ENCODE measurements around the gene RUNX3.
A peak's percentile ranks its signal among the peaks of the same experiment; 100 is the strongest.

RUNX3 gene

DNA sequence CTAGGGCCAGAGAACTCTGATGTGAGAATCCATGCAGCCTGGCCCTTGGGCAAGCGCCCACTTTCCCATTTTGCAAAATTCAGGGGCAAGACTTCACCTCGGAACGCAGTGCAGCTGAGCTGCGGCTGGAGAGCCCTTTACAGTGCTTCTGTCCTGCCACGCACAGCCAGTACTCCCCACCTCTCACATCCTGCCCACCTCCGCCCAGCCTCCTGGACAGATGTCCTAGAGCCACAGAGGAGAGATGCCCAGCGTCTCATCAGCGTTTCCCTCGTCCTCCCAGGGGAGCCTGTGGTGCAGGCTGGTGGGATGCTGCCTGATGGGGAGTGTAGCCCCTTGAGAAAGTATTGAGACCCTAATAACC lies 29.6 kb downstream of the RUNX3 start:
- H3K27ac ChIP-seq = no peak overlapping the region
- no peak for DNase-seq

DNA sequence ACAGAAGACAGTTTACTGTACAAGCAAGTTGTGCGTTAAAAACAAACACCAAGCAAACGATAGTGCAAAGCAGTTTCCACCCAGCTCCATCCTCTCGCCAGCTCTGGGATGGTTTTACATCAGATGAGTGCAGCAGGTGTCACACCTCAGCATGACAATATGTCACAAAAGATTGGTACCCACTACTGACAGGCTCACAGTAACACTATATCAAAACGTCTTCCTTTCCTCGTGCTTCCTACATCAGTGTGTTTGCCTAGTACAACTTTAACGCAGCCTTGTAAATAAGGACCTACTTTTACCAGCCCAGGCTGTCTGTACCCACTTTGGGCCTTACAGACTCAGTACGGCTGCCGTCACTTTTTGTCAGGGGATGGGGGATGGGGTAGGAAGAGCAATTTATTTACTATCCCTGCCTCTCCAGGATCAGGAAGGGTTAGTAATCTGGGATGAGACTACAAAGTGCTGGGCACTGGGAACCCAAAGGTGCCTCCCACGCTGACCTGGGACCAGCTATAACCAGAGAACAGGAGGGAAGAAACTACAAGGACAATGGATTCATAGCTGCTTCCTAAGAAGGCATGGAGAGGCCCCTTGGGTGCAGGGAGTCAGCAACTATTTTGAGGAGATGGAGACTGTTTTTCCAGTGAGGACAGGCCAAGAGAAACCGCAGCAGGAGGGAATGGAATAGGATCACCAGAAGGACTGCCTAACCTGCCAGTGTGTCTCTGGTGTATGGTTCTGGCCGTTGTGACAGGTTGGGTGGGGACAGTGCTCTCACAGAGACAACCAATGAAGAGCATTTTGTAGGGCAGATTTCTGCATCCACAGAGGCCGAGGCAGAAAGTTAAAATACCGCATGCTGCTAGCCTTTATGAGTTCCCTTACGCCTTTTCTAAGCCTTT lies 30.2 kb downstream of the RUNX3 start:
- no peaks in the 10 kb centered on the region for H3K9me3 ChIP-seq (ENCODE audit: severe bottlenecking)
- no peak overlapping the region for H3K27ac ChIP-seq
- H3K27me3 ChIP-seq (ENCODE audit: insufficient read depth, low read depth, severe bottlenecking) = no peaks in the 10 kb centered on the region
- H3K4me3 ChIP-seq (ENCODE audit: low read depth, low read length) = no peak overlapping the region
- DNase-seq = no peak
- TF ChIP-seq, protein P1, sequence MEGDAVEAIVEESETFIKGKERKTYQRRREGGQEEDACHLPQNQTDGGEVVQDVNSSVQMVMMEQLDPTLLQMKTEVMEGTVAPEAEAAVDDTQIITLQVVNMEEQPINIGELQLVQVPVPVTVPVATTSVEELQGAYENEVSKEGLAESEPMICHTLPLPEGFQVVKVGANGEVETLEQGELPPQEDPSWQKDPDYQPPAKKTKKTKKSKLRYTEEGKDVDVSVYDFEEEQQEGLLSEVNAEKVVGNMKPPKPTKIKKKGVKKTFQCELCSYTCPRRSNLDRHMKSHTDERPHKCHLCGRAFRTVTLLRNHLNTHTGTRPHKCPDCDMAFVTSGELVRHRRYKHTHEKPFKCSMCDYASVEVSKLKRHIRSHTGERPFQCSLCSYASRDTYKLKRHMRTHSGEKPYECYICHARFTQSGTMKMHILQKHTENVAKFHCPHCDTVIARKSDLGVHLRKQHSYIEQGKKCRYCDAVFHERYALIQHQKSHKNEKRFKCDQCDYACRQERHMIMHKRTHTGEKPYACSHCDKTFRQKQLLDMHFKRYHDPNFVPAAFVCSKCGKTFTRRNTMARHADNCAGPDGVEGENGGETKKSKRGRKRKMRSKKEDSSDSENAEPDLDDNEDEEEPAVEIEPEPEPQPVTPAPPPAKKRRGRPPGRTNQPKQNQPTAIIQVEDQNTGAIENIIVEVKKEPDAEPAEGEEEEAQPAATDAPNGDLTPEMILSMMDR (IDR thresholded peaks at IDR 0.05; ENCODE audit: low read depth, low read length) = no peak
- H3K36me3 ChIP-seq = no peaks in the 10 kb centered on the region; the same call in 1 of the 2 replicates

More for the DNA sequence above, 29.6 kb downstream of the RUNX3 start:
- Histone ChIP-seq H3K9me3 (ENCODE audit: severe bottlenecking) (no peaks in the 10 kb centered on the region), H3K36me3 (no peaks in the 10 kb centered on the region; the same call in 1 of the 2 replicates), H3K27me3 (ENCODE audit: insufficient read depth, low read depth, severe bottlenecking) (no peaks in the 10 kb centered on the region), H3K4me3 (ENCODE audit: low read depth, low read length) (no peak overlapping the region)
- TF ChIP-seq, protein P1 (IDR thresholded peaks at IDR 0.05; ENCODE audit: low read depth, low read length) = no peak

DNA sequence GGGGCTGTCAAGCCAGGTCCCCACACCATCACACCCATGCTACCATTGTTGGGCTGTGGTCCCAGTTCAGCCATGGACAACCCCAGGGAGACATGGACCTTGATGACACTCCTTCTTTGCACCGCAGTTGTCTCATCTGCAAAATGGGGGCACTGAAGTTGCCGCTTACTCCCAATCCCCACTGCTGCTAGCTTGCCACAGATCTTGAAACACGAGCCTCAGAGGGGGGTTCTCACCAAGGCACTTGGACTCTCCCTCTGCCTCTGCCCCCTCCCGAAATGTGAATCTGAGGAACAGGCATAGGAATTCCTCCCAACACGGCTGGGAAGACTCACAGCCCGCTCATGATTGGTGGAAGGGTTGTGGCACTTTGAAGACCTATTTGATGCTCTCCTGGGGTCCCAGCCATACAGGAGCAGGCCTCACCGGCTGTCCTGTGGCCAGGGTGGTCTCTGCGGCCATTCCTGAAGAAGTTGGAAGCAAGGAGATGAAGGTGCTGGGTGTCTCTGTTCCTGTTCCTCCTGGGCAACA lies 31.1 kb downstream of the RUNX3 start:
- H3K9me3 ChIP-seq (ENCODE audit: severe bottlenecking) = no peaks in the 10 kb centered on the region
- TF ChIP-seq, protein P1 (IDR thresholded peaks at IDR 0.05; ENCODE audit: low read depth, low read length) = no peak
- no peaks in the 10 kb centered on the region for H3K27me3 ChIP-seq (ENCODE audit: insufficient read depth, low read depth, severe bottlenecking)
- no peak overlapping the region for H3K4me3 ChIP-seq (ENCODE audit: low read depth, low read length)
- no peaks in the 10 kb centered on the region; the same call in 1 of the 2 replicates for H3K36me3 ChIP-seq
- H3K27ac ChIP-seq = no peak overlapping the region
- DNase-seq = no peak

DNA sequence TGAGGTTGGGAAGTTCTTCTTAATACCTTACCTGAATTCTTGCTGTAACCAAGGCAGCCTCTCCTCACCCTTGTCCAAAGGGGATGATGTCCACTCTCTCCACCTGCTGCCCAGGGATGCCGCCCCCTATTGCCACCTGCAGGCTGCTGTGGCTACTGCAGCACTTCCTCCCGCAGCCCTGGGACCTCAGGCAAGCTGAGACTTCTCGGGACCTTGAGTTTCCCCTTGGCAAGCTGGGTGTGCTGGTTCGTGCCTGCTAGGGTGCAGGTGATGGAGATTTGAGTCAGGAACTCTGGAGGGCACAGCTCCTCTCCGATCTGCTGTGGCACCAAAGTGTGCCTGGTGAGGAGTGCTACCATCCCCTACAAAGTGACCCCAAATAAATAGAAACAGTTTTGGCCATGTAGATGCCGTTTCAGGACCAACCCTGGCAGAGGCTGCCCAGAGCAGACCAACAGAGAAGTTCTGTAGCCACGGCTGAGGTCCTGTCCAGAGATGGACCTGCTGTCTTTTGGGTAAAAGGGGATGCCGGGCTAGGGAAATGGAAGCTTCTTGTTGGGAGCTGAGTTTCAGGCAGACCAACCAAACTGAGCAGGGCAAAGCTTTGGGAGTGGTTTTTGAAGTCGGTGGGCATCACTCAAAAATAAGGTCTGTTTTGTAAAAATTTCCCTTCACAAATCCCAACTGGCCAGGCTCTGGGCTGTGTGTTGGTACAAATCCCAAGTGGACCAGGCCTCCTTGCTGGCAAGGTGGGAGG lies 31.7 kb downstream of the RUNX3 start:
- TF ChIP-seq, protein P1 (IDR thresholded peaks at IDR 0.05; ENCODE audit: low read depth, low read length) = peak; percentile 98
- Histone ChIP-seq H3K9me3 (ENCODE audit: severe bottlenecking) (no peaks in the 10 kb centered on the region), H3K36me3 (no peaks in the 10 kb centered on the region; the same call in 1 of the 2 replicates), H3K27me3 (ENCODE audit: insufficient read depth, low read depth, severe bottlenecking) (no peaks in the 10 kb centered on the region), H3K4me3 (ENCODE audit: low read depth, low read length) (no peak overlapping the region), H3K27ac (no peak overlapping the region)
- peak; percentile 60 for DNase-seq

DNA sequence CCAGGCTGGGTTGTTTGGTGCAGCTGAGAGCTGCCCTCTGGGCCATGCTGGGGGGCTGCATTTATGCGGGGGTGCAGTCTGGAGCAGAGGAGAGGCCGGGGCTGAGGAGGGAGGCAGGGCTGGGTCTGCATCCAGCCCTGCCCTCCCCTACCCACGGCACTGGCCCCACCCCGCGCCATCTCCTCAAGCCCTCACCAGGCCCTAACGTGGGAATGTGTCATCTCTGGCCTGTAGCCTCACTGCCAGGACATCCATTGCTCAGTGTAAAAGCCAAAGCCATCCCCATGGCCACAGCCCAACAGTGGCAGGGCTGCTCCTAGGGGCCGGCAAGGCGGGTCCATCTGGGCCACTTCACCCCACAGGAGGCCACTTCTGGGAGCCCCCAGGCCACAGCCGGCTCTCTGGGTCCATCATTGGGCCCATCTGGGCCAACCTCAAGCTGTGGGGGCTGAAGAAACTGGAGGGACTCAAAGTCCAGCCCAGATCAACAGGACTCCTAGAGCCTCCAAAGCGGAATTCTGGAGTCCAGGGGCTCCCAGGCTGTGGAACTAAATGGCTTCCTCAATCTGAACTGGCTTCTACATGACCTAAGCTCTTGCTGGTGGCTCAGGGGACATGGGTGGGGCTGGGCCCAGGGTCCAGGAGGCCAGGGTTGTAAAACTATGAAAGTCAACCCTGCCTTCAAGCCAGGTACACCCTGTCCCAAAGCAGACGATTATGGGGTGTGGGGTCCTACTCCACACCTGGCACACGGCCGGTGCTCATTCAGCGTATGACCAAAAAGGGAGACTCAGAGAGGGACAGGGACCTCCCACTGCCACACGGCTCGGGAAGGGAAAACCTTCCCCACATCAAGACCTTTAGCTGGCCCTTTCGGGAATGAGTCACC lies 32.6 kb downstream of the RUNX3 start:
- Histone ChIP-seq H3K9me3 (ENCODE audit: severe bottlenecking) (peaks cover under 1% of the 10 kb centered on the region), H3K27me3 (ENCODE audit: insufficient read depth, low read depth, severe bottlenecking) (no peaks in the 10 kb centered on the region), H3K4me3 (ENCODE audit: low read depth, low read length) (no peak overlapping the region), H3K27ac (no peak overlapping the region), H3K36me3 (no peaks in the 10 kb centered on the region)
- TF ChIP-seq, protein P1 (IDR thresholded peaks at IDR 0.05; ENCODE audit: low read depth, low read length) = no peak
- DNase-seq = no peak

Data from WERI-Rb-1 (cell line).